OCI-LY7 (cell line): ENCODE data around the gene TREML2. TPM values are rescaled to one million over a fixed set of nuclear protein-coding genes. Genes with fewer than 3 reads are reported as not detected.

ENCODE experiments used
- BruUV-seq: library from RNA; stranded (reverse); fragments of 400-500 nt; replicated peaks from 2 replicates; lab custom pipeline; 2021; lab: Mats Ljungman, UMichigan
- CTCF ChIA-PET: fragments of 300-600 bp; sonication (Branson Sonifier 250); formaldehyde crosslinking; loops from one replicate; lab custom pipeline; 2022; ENCODE audit warnings: antibody characterized with exemption; ENCODE audit not compliant: unreplicated experiment; lab: Charles Lee
- POLR2A ChIA-PET: fragments of 300-600 bp; sonication (Branson Sonifier 250); formaldehyde crosslinking; loops from one replicate; lab custom pipeline; 2022; ENCODE audit warnings: antibody characterized with exemption; lab: Charles Lee
- DNase-seq: peaks from one replicate; pipeline ENCODE4 v3.0.0-alpha.2; 2015; ENCODE audit warnings: low spot score
- H2AFZ ChIP-seq: fragments of 200-600 bp; sonication (generic), shearing (Covaris generic); 2 replicates; pipeline ENCODE4 v1.6.1; 2014; ENCODE audit warnings: mild to moderate bottlenecking, antibody characterized with exemption, low read length, moderate library complexity
- H3K27ac ChIP-seq: fragments of 200-600 bp; sonication (generic); 2 replicates; pipeline ENCODE4 v1.5.1; 2014; ENCODE audit warnings: mixed run types, low read depth, mild to moderate bottlenecking, moderate library complexity, low read length, inconsistent platforms; ENCODE audit not compliant: poor library complexity, severe bottlenecking
- H3K36me3 ChIP-seq: fragments of 200-600 bp; sonication (generic); 2 replicates; pipeline ENCODE4 v1.6.1; 2014; ENCODE audit warnings: mild to moderate bottlenecking, antibody characterized with exemption, low read length, moderate library complexity, mixed read lengths; ENCODE audit not compliant: insufficient read depth
- H3K4me1 ChIP-seq: fragments of 200-600 bp; sonication (generic); 2 replicates; pipeline ENCODE4 v1.5.1; 2014; ENCODE audit warnings: mild to moderate bottlenecking, low read length; ENCODE audit not compliant: insufficient read depth, poor library complexity, severe bottlenecking
- H3K4me2 ChIP-seq: fragments of 200-600 bp; sonication (generic); 2 replicates; pipeline ENCODE4 v1.6.1; 2014; ENCODE audit warnings: mild to moderate bottlenecking, low read length
- H3K4me3 ChIP-seq: fragments of 200-600 bp; sonication (generic); 2 replicates; pipeline ENCODE4 v1.5.1; 2014; ENCODE audit warnings: mild to moderate bottlenecking, low read depth, low read length; ENCODE audit not compliant: poor library complexity, severe bottlenecking
- H3K79me2 ChIP-seq: fragments of 200-600 bp; sonication (generic); 2 replicates; pipeline ENCODE4 v1.6.1; 2016; ENCODE audit warnings: low read depth, mild to moderate bottlenecking, low read length, moderate library complexity, mixed read lengths; ENCODE audit not compliant: insufficient read depth
- H3K9me2 ChIP-seq: fragments of 200-600 bp; sonication (generic); 2 replicates; pipeline ENCODE4 v1.6.1; 2016; ENCODE audit warnings: mild to moderate bottlenecking, low read length, mixed read lengths; ENCODE audit not compliant: insufficient read depth
- H3K9me3 ChIP-seq: fragments of 200-600 bp; sonication (generic); 2 replicates; pipeline ENCODE4 v1.6.1; 2014; ENCODE audit warnings: mild to moderate bottlenecking, mixed run types, low read length, mixed read lengths
- H4K20me1 ChIP-seq: fragments of 200-600 bp; sonication (generic); 2 replicates; pipeline ENCODE4 v1.6.1; 2014; ENCODE audit warnings: mild to moderate bottlenecking, antibody characterized with exemption, low read length, moderate library complexity, mixed read lengths; ENCODE audit not compliant: insufficient read depth
- EZH2phosphoT487 ChIP-seq: fragments of 200-600 bp; sonication (generic); IDR thresholded peaks from 2 replicates; pipeline ENCODE4 v1.6.1; 2018; ENCODE audit warnings: low read depth, borderline replicate concordance, mild to moderate bottlenecking, mixed run types, antibody characterized with exemption, low read length, moderate library complexity, mixed read lengths
- intact Hi-C: fragments of 100-400 bp; cut with micrococcal nuclease; formaldehyde crosslinking; loops from one replicate; pipeline ENCODE4 v1.10.0; 2022; ENCODE audit not compliant: unreplicated experiment
- total RNA-seq, 2 experiments: library from RNA; depleted of rRNA in 1 of 2; stranded (reverse); fragments of >200 nt in 1 of 2; shearing (Covaris generic) in 1 of 2; gene quantifications; 2 replicates each; pipeline ENCODE4 v1.2.3, GENCODE V29; 2014 to 2022
- TF ChIP-seq, protein P1 (sequence below): fragments of 200-600 bp; sonication (generic); conservative IDR thresholded peaks from 2 replicates; pipeline ENCODE4 v1.5.1; 2014; ENCODE audit warnings: mild to moderate bottlenecking, antibody characterized with exemption, low read length, moderate library complexity, mixed read lengths

TREML2 gene
- total RNA-seq, 2 experiments from 2014 or later = 5.5 to 17.4 TPM

GRCh38 chr6:41231246-41231645 lies 30.3 kb upstream of the TREML2 start:
- Histone ChIP-seq H3K4me2 (no peak overlapping the region), H3K9me3 (no peaks in the 10 kb centered on the region), H4K20me1 (no peaks in the 10 kb centered on the region), H2AFZ (no peak overlapping the region), H3K79me2 (no peaks in the 10 kb centered on the region), H3K36me3 (no peaks in the 10 kb centered on the region), H3K9me2 (no peaks in the 10 kb centered on the region), H3K4me1 (no peaks in the 10 kb centered on the region), H3K27ac (no peak overlapping the region), H3K4me3 (no peak overlapping the region)
- CTCF ChIA-PET = no interaction called here
- POLR2A ChIA-PET = no interaction called here
- DNase-seq = no peak
- intact Hi-C loops = no loop called here
- no peak for TF ChIP-seq EZH2phosphoT487
- TF ChIP-seq, protein P1, sequence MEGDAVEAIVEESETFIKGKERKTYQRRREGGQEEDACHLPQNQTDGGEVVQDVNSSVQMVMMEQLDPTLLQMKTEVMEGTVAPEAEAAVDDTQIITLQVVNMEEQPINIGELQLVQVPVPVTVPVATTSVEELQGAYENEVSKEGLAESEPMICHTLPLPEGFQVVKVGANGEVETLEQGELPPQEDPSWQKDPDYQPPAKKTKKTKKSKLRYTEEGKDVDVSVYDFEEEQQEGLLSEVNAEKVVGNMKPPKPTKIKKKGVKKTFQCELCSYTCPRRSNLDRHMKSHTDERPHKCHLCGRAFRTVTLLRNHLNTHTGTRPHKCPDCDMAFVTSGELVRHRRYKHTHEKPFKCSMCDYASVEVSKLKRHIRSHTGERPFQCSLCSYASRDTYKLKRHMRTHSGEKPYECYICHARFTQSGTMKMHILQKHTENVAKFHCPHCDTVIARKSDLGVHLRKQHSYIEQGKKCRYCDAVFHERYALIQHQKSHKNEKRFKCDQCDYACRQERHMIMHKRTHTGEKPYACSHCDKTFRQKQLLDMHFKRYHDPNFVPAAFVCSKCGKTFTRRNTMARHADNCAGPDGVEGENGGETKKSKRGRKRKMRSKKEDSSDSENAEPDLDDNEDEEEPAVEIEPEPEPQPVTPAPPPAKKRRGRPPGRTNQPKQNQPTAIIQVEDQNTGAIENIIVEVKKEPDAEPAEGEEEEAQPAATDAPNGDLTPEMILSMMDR = no peak
- no TSS peak for BruUV-seq

DNA sequence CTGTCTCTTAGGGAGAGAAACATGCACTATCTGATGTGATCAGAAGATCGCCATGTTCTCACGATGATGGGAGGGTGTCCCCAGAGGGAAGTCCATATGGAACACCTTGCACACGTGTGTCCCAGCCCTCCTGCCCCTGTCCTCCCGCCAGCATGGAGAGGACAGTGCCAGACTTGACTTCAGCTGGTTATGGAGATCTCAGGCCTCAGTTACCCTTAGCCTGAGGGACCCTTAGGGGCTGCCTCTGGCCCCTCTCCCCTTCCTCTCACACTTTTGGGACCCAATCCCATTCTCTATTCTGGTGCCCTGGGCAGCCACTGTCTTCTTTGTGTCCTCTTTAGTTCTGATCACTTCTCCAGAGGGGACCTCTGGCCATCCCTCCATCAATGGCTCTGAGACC lies 28.8 kb upstream of the TREML2 start:
- no peak overlapping the region for H3K27ac ChIP-seq
- no peaks in the 10 kb centered on the region for H3K4me1 ChIP-seq
- H3K36me3 ChIP-seq = no peaks in the 10 kb centered on the region
- no peaks in the 10 kb centered on the region for H4K20me1 ChIP-seq
- DNase-seq = no peak
- H3K9me2 ChIP-seq = no peaks in the 10 kb centered on the region
- no peaks in the 10 kb centered on the region for H3K79me2 ChIP-seq
- no peak overlapping the region for H3K4me2 ChIP-seq
- H3K4me3 ChIP-seq = no peak overlapping the region
- intact Hi-C loops = no loop called here
- no peaks in the 10 kb centered on the region for H3K9me3 ChIP-seq
- no TSS peak for BruUV-seq
- TF ChIP-seq EZH2phosphoT487 = no peak
- TF ChIP-seq, protein P1 = no peak
- H2AFZ ChIP-seq = no peak overlapping the region
- ChIA-PET POLR2A (no interaction called here), CTCF (no interaction called here)

GRCh38 chr6:41228616-41229015 lies 27.7 kb upstream of the TREML2 start:
- Histone ChIP-seq H3K27ac (no peak overlapping the region), H3K9me3 (no peaks in the 10 kb centered on the region), H3K79me2 (no peaks in the 10 kb centered on the region), H3K4me1 (no peaks in the 10 kb centered on the region), H3K4me2 (no peak overlapping the region), H4K20me1 (no peaks in the 10 kb centered on the region), H3K9me2 (no peaks in the 10 kb centered on the region), H3K4me3 (no peak overlapping the region), H2AFZ (no peak overlapping the region), H3K36me3 (no peaks in the 10 kb centered on the region)
- TF ChIP-seq, protein P1 = 0 out of 2 replicates have a peak, but pooled peaks have one; percentile 16
- no peak for TF ChIP-seq EZH2phosphoT487
- intact Hi-C loops = no loop called here
- CTCF ChIA-PET = no interaction called here
- POLR2A ChIA-PET = no interaction called here
- DNase-seq = no peak
- BruUV-seq = no TSS peak
